HG03196 (cell line): Measurements from ENCODE around the gene LNP1.
A peak's percentile ranks its signal among the peaks of the same experiment; 100 is the strongest.
"Not testable (repeated sequence)": the region's sequence is repeated elsewhere in the genome, so short reads cannot be mapped to it uniquely, and the experiment has no call there.

Experiments
- ATAC-seq: cut with Tn5 transposase; IDR thresholded peaks from one replicate; pipeline ENCODE4 v1.9.1; 2021; ENCODE audit not compliant: unreplicated experiment

LNP1 gene

GRCh38 chr3:100427699-100428098, 26.4 kb downstream of the LNP1 start:
- no peak for ATAC-seq

GRCh38 chr3:100429187-100429716, 27.9 kb downstream of the LNP1 start:
- no peak for ATAC-seq

GRCh38 chr3:100436951-100437350, 35.6 kb downstream of the LNP1 start:
- no peak for ATAC-seq

GRCh38 chr3:100437721-100438622, 36.6 kb downstream of the LNP1 start:
- ATAC-seq: no peak

GRCh38 chr3:100438623-100438974, 37.3 kb downstream of the LNP1 start:
- no peak for ATAC-seq

- no peak for ATAC-seq
These were observed 39.6 kb downstream of the LNP1 start for GRCh38 chr3:100440895-100441294.

- no peak for ATAC-seq
These were observed 42.4 kb downstream of the LNP1 start for GRCh38 chr3:100443690-100444089.

- not testable (repeated sequence) for ATAC-seq
These were observed 45.7 kb downstream of the LNP1 start for GRCh38 chr3:100447067-100447466.

GRCh38 chr3:100448079-100448478, 46.7 kb downstream of the LNP1 start:
- ATAC-seq: no peak

GRCh38 chr3:100449214-100449613, 47.9 kb downstream of the LNP1 start:
- no peak for ATAC-seq

GRCh38 chr3:100454677-100455076, 53.3 kb downstream of the LNP1 start:
- ATAC-seq: no peak

GRCh38 chr3:100455841-100456550, 54.7 kb downstream of the LNP1 start:
- no peak for ATAC-seq

- ATAC-seq: no peak
These were observed 55.4 kb downstream of the LNP1 start for GRCh38 chr3:100456745-100457144.

GRCh38 chr3:100457811-100458210, 56.5 kb downstream of the LNP1 start:
- no peak for ATAC-seq

- ATAC-seq: no peak
These were observed 57.5 kb downstream of the LNP1 start for GRCh38 chr3:100458814-100459213.

- peak; percentile 72 for ATAC-seq
These were observed 61.7 kb downstream of the LNP1 start for GRCh38 chr3:100463002-100463401.

GRCh38 chr3:100463646-100464155, 62.4 kb downstream of the LNP1 start:
- ATAC-seq: no peak

- ATAC-seq: no peak
These were observed 64.8 kb downstream of the LNP1 start for GRCh38 chr3:100465892-100466777.

- no peak for ATAC-seq
These were observed 65.8 kb downstream of the LNP1 start for GRCh38 chr3:100467133-100467532.

- ATAC-seq: no peak
These were observed 67.3 kb downstream of the LNP1 start for GRCh38 chr3:100468676-100469075.

GRCh38 chr3:100470951-100471350, 69.6 kb downstream of the LNP1 start:
- no peak for ATAC-seq
